ENCODE measurements around the gene PDX1.

The PDX1 gene

GRCh38 chr13:27926644-27927434 is 7.0 kb downstream of the PDX1 start:
- no peak for TF ChIP-seq CTCF (IDR thresholded peaks at IDR 0.05; ENCODE audit: poor library complexity, severe bottlenecking)
- ATAC-seq (ENCODE audit: low read depth) (no peak), DNase-seq (ENCODE audit: low spot score) (no peak)
- no peak overlapping the region for H3K27ac ChIP-seq (ENCODE audit: poor library complexity, severe bottlenecking)
- no peaks in the 10 kb centered on the region for H3K36me3 ChIP-seq (ENCODE audit: low read depth)
- no peaks in the 10 kb centered on the region for H3K4me1 ChIP-seq (ENCODE audit: insufficient read depth, poor library complexity, severe bottlenecking)
- peaks cover 99% of the 10 kb centered on the region for H3K27me3 ChIP-seq (ENCODE audit: insufficient read depth, poor library complexity, severe bottlenecking)
- H3K9me3 ChIP-seq (ENCODE audit: severe bottlenecking), result no peaks in the 10 kb centered on the region
- no peak overlapping the region for H3K4me3 ChIP-seq (ENCODE audit: severe bottlenecking)

DNA sequence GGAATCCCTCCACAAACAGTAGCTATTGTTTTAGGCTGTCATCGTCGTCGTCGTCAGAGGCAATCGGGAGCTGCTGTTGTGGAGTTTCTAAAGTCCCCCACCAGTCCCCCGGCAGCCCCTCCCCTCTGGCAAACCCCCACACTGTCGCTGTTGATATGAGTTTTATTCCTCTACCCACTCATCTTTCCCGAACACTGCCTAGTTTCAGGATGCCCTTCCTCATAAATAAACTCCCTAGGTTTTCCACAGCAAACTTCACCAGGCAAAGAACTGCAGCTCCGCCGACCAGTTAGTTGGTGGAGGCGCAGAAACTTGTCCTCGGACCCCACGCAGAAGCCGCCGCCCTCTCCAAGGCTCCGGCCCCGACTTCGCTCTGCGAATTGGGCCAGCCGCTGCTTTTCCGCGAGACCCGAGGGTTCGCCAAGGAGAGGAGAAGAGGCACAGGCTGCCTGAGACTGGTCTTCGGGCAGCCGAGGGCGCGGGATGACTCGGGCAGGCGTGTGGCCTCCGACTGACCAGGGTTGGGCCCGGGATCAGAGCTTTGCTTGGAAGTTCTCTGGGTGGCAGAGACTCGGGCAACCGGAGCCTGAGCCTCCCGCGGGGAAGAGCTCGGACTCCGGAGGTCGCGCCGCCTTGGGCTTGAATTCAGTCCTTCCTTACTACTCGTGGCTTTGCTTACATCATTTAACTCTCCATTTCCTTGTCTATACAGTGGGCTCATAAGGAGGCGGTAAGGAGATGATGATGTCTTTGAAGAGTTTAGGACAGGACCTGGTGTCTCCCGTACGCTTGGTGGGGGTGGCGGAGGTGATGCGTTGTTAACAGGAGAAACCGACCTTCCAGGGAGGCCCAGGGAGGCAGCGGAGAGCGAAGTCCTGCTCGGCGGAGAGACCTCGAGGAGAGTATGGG is 7.9 kb downstream of the PDX1 start:
- H3K4me3 ChIP-seq (ENCODE audit: severe bottlenecking), result no peak overlapping the region
- no peak for DNase-seq (ENCODE audit: low spot score)

GRCh38 chr13:27928353-27928804 is 8.6 kb downstream of the PDX1 start:
- H3K27me3 ChIP-seq (ENCODE audit: insufficient read depth, poor library complexity, severe bottlenecking), result peaks cover 84% of the 10 kb centered on the region
- no peak for TF ChIP-seq CTCF (IDR thresholded peaks at IDR 0.05; ENCODE audit: poor library complexity, severe bottlenecking)
- no peaks in the 10 kb centered on the region for H3K36me3 ChIP-seq (ENCODE audit: low read depth)
- no peak overlapping the region for H3K27ac ChIP-seq (ENCODE audit: poor library complexity, severe bottlenecking)
- ATAC-seq (ENCODE audit: low read depth) (no peak), DNase-seq (ENCODE audit: low spot score) (no peak)
- no peaks in the 10 kb centered on the region for H3K4me1 ChIP-seq (ENCODE audit: insufficient read depth, poor library complexity, severe bottlenecking)
- H3K4me3 ChIP-seq (ENCODE audit: severe bottlenecking), result no peak overlapping the region
- no peaks in the 10 kb centered on the region for H3K9me3 ChIP-seq (ENCODE audit: severe bottlenecking)

More for the DNA sequence above, 7.9 kb downstream of the PDX1 start:
- TF ChIP-seq CTCF (IDR thresholded peaks at IDR 0.05; ENCODE audit: poor library complexity, severe bottlenecking), result no peak
- H3K36me3 ChIP-seq (ENCODE audit: low read depth), result no peaks in the 10 kb centered on the region
- no peak overlapping the region for H3K27ac ChIP-seq (ENCODE audit: poor library complexity, severe bottlenecking)
- no peaks in the 10 kb centered on the region for H3K4me1 ChIP-seq (ENCODE audit: insufficient read depth, poor library complexity, severe bottlenecking)
- ATAC-seq (ENCODE audit: low read depth), result no peak
- no peaks in the 10 kb centered on the region for H3K9me3 ChIP-seq (ENCODE audit: severe bottlenecking)
- peaks cover 91% of the 10 kb centered on the region for H3K27me3 ChIP-seq (ENCODE audit: insufficient read depth, poor library complexity, severe bottlenecking)

- no peak for TF ChIP-seq CTCF (IDR thresholded peaks at IDR 0.05; ENCODE audit: poor library complexity, severe bottlenecking)
- peak; percentile 17; the same call in 1 of the 3 replicates for ATAC-seq (ENCODE audit: low read depth)
- no peaks in the 10 kb centered on the region for H3K4me1 ChIP-seq (ENCODE audit: insufficient read depth, poor library complexity, severe bottlenecking)
- no peak for DNase-seq (ENCODE audit: low spot score)
- H3K36me3 ChIP-seq (ENCODE audit: low read depth), result no peaks in the 10 kb centered on the region
- H3K27me3 ChIP-seq (ENCODE audit: insufficient read depth, poor library complexity, severe bottlenecking), result peaks cover 77% of the 10 kb centered on the region
- no peaks in the 10 kb centered on the region for H3K9me3 ChIP-seq (ENCODE audit: severe bottlenecking)
- no peak overlapping the region for H3K4me3 ChIP-seq (ENCODE audit: severe bottlenecking)
- H3K27ac ChIP-seq (ENCODE audit: poor library complexity, severe bottlenecking), result no peak overlapping the region
Observed at GRCh38 chr13:27928805-27929753, 9.3 kb downstream of the PDX1 start.

All from RWPE2 (cell line).